Erythroblast (primary cell): ENCODE results near the gene NDST4.

Source experiments
- GATA1 ChIP-seq: IDR thresholded peaks from 2 replicates; pipeline ENCODE4 v1.6.1; 2011; ENCODE audit warnings: low read depth, mild to moderate bottlenecking, control low read depth, low read length, moderate library complexity
- POLR2A ChIP-seq: IDR thresholded peaks from 2 replicates; pipeline ENCODE4 v1.6.1; 2011; ENCODE audit warnings: mild to moderate bottlenecking, low read length

DNA sequence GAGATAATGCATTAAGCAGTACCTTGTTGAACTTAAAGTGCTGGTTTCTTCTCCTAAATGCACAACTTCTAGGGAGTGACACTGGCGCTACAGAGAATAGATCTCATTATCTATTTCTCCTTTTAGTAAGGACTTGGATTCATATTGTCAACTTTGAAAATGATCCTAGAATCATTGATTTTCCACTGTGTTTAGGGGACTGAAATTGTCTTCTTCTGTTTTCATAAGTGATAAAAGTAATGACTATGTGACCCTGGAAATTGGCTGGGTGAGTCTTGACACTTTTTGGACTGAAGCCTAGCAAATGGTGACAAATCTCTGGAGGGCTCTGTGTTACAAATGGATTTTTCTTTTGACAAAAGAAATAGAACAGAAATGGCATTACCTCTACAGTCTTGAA lies 167.8 kb downstream of the NDST4 start:
- TF ChIP-seq POLR2A = no peak
- no peak for TF ChIP-seq GATA1
